ENCODE results near the gene CLDN1.
"Not testable (repeated sequence)": the region's sequence is repeated elsewhere in the genome, so short reads cannot be mapped to it uniquely, and the experiment has no call there.

Gene CLDN1

GRCh38 chr3:190289989-190290388 lies 32.3 kb downstream of the CLDN1 start:
- DNase-seq: no peak

- DNase-seq: no peak
Observed at GRCh38 chr3:190288836-190289235, 33.4 kb downstream of the CLDN1 start.

GRCh38 chr3:190286014-190286413 lies 36.2 kb downstream of the CLDN1 start:
- no peak for DNase-seq

GRCh38 chr3:190281308-190282051 lies 40.8 kb downstream of the CLDN1 start:
- no peak for DNase-seq

GRCh38 chr3:190279690-190280089 lies 42.6 kb downstream of the CLDN1 start:
- DNase-seq: no peak

- no peak for DNase-seq
Observed at GRCh38 chr3:190272747-190273146, 49.5 kb downstream of the CLDN1 start.

- no peak for DNase-seq
Observed at GRCh38 chr3:190269101-190269500, 53.1 kb downstream of the CLDN1 start.

- DNase-seq: not testable (repeated sequence)
Observed at GRCh38 chr3:190267464-190267863, 54.8 kb downstream of the CLDN1 start.

- DNase-seq: no peak
Observed at GRCh38 chr3:190266913-190267290, 55.3 kb downstream of the CLDN1 start.

GRCh38 chr3:190266265-190266912 lies 55.9 kb downstream of the CLDN1 start:
- DNase-seq: no peak

GRCh38 chr3:190265796-190266195 lies 56.5 kb downstream of the CLDN1 start:
- DNase-seq: no peak

- DNase-seq: no peak
Observed at GRCh38 chr3:190265126-190265525, 57.1 kb downstream of the CLDN1 start.

- no peak for DNase-seq
Observed at GRCh38 chr3:190261740-190262139, 60.5 kb downstream of the CLDN1 start.

- no peak for DNase-seq
Observed at GRCh38 chr3:190261015-190261414, 61.2 kb downstream of the CLDN1 start.

GRCh38 chr3:190260301-190260700 lies 61.9 kb downstream of the CLDN1 start:
- no peak for DNase-seq

GRCh38 chr3:190258634-190259033 lies 63.6 kb downstream of the CLDN1 start:
- DNase-seq: no peak

Measured in NCI-H1436 (cell line).